Measurements from ENCODE around the gene PLSCR3.

PLSCR3 gene

GRCh38 chr17:7394452-7395191 lies at the start of gene PLSCR3:
Gene PLSCR3 (minus strand): TSS chr17:7394525. CDS start chr17:7394110, 415 bp downstream.
- TF ChIP-seq ZNF274 (IDR thresholded peaks at IDR 0.05; ENCODE audit: low read depth, low read length): no peak
- peak within 1 kb of the TSS; percentile 81 for H3K4me3 ChIP-seq (ENCODE audit: low read length)

- no peak overlapping the region for H3K4me3 ChIP-seq (ENCODE audit: low read length)
- TF ChIP-seq ZNF274 (IDR thresholded peaks at IDR 0.05; ENCODE audit: low read depth, low read length): no peak
Measured at GRCh38 chr17:7443499-7444485, 49.5 kb upstream of the PLSCR3 start.

- TF ChIP-seq ZNF274 (IDR thresholded peaks at IDR 0.05; ENCODE audit: low read depth, low read length): no peak
- H3K4me3 ChIP-seq (ENCODE audit: low read length): no peak overlapping the region
Measured at GRCh38 chr17:7442142-7442541, 47.8 kb upstream of the PLSCR3 start.

- no peak for TF ChIP-seq ZNF274 (IDR thresholded peaks at IDR 0.05; ENCODE audit: low read depth, low read length)
- H3K4me3 ChIP-seq (ENCODE audit: low read length): no peak overlapping the region
Measured at GRCh38 chr17:7441266-7441665, 46.9 kb upstream of the PLSCR3 start.

- H3K4me3 ChIP-seq (ENCODE audit: low read length): no peak overlapping the region; the same call in 1 of the 2 replicates
- no peak for TF ChIP-seq ZNF274 (IDR thresholded peaks at IDR 0.05; ENCODE audit: low read depth, low read length)
Measured at GRCh38 chr17:7440834-7441195, 46.5 kb upstream of the PLSCR3 start.

- H3K4me3 ChIP-seq (ENCODE audit: low read length): peak overlapping the region; percentile 55; the same call in 1 of the 2 replicates
- TF ChIP-seq ZNF274 (IDR thresholded peaks at IDR 0.05; ENCODE audit: low read depth, low read length): no peak
Measured at GRCh38 chr17:7440113-7440833, 45.9 kb upstream of the PLSCR3 start.

GRCh38 chr17:7439462-7440112 lies 45.3 kb upstream of the PLSCR3 start, which contains the start of gene FGF11:
Gene FGF11 (plus strand): TSS chr17:7439512. CDS start chr17:7439621, 109 bp downstream.
- TF ChIP-seq ZNF274 (IDR thresholded peaks at IDR 0.05; ENCODE audit: low read depth, low read length): no peak

GRCh38 chr17:7438656-7439460 lies 44.5 kb upstream of the PLSCR3 start:
- no peak overlapping the region; the same call in 1 of the 2 replicates for H3K4me3 ChIP-seq (ENCODE audit: low read length)
- no peak for TF ChIP-seq ZNF274 (IDR thresholded peaks at IDR 0.05; ENCODE audit: low read depth, low read length)

More at GRCh38 chr17:7439462-7440112, 45.3 kb upstream of the PLSCR3 start, which contains the start of gene FGF11:
- H3K4me3 ChIP-seq (ENCODE audit: low read length): peak within 1 kb of the TSS; percentile 55; the same call in 1 of the 2 replicates

GRCh38 chr17:7437950-7438614 lies 43.8 kb upstream of the PLSCR3 start:
- no peak for TF ChIP-seq ZNF274 (IDR thresholded peaks at IDR 0.05; ENCODE audit: low read depth, low read length)
- H3K4me3 ChIP-seq (ENCODE audit: low read length): peak overlapping the region; percentile 3; the same call in 1 of the 2 replicates

- no peak overlapping the region; the same call in 1 of the 2 replicates for H3K4me3 ChIP-seq (ENCODE audit: low read length)
- no peak for TF ChIP-seq ZNF274 (IDR thresholded peaks at IDR 0.05; ENCODE audit: low read depth, low read length)
Measured at GRCh38 chr17:7437369-7437863, 43.1 kb upstream of the PLSCR3 start.

GRCh38 chr17:7436556-7437368 lies 42.4 kb upstream of the PLSCR3 start:
- peak overlapping the region; percentile 61; the same call in 1 of the 2 replicates for H3K4me3 ChIP-seq (ENCODE audit: low read length)
- TF ChIP-seq ZNF274 (IDR thresholded peaks at IDR 0.05; ENCODE audit: low read depth, low read length): no peak

Data from GM08714 (cell line).